H9 (cell line): ENCODE measurements around the gene GRM1. TPM values are rescaled to one million over a fixed set of nuclear protein-coding genes. Genes with fewer than 3 reads are reported as not detected.

Source experiments
- DNase-seq: peaks from one replicate; pipeline ENCODE4 v3.0.0-alpha.2; 2017
- H2AFZ ChIP-seq: one replicate; pipeline ENCODE4 v1.6.1; 2013; ENCODE audit warnings: mild to moderate bottlenecking, low read length, control low read depth, moderate library complexity
- H2AK5ac ChIP-seq: 2 replicates; pipeline ENCODE4 v1.6.1; 2013; ENCODE audit warnings: low read length, control low read depth, mixed read lengths; ENCODE audit not compliant: insufficient read length
- H2BK120ac ChIP-seq: one replicate; pipeline ENCODE4 v1.6.1; 2013; ENCODE audit warnings: low read depth, mild to moderate bottlenecking, low read length, control low read depth, inconsistent platforms; ENCODE audit not compliant: poor library complexity, severe bottlenecking
- H2BK12ac ChIP-seq: 2 replicates; pipeline ENCODE4 v1.6.1; 2013; ENCODE audit warnings: low read length, control low read depth, mixed read lengths, low read depth; ENCODE audit not compliant: insufficient read length
- H2BK15ac ChIP-seq: 2 replicates; pipeline ENCODE4 v1.6.1; 2013; ENCODE audit warnings: low read depth, low read length, control low read depth
- H2BK20ac ChIP-seq: one replicate; pipeline ENCODE4 v1.6.1; 2013; ENCODE audit warnings: low read depth, mild to moderate bottlenecking, low read length, control low read depth, inconsistent platforms; ENCODE audit not compliant: poor library complexity, severe bottlenecking
- H2BK5ac ChIP-seq: 2 replicates; pipeline ENCODE4 v1.6.1; 2013; ENCODE audit warnings: low read length, control low read depth, mixed read lengths; ENCODE audit not compliant: insufficient read length
- H3K14ac ChIP-seq: 2 replicates; pipeline ENCODE4 v1.6.1; 2013; ENCODE audit warnings: low read length, control low read depth; ENCODE audit not compliant: insufficient read depth
- H3K18ac ChIP-seq: 2 replicates; pipeline ENCODE4 v1.6.1; 2013; ENCODE audit warnings: low read depth, mild to moderate bottlenecking, mixed read lengths, low read length, control low read depth; ENCODE audit not compliant: insufficient read length
- H3K23ac ChIP-seq: 2 replicates; pipeline ENCODE4 v1.6.1; 2013; ENCODE audit warnings: low read length, control low read depth, mixed read lengths, low read depth; ENCODE audit not compliant: insufficient read length
- H3K23me2 ChIP-seq: 2 replicates; pipeline ENCODE4 v1.6.1; 2013; ENCODE audit warnings: low read depth, mild to moderate bottlenecking, mixed read lengths, low read length, control low read depth; ENCODE audit not compliant: insufficient read length, poor library complexity, severe bottlenecking
- H3K27ac ChIP-seq: 2 replicates; pipeline ENCODE4 v1.5.1; 2013; ENCODE audit warnings: low read length, control low read depth, mixed read lengths, low read depth; ENCODE audit not compliant: insufficient read length
- H3K27me3 ChIP-seq: 2 replicates; pipeline ENCODE4 v1.6.1; 2013; ENCODE audit warnings: low read length, control low read depth, inconsistent platforms; ENCODE audit not compliant: insufficient read depth
- H3K4ac ChIP-seq: 2 replicates; pipeline ENCODE4 v1.6.1; 2013; ENCODE audit warnings: low read depth, mild to moderate bottlenecking, control low read depth, inconsistent platforms, low read length, moderate library complexity
- H3K4me1 ChIP-seq: 2 replicates; pipeline ENCODE4 v1.6.1; 2013; ENCODE audit warnings: low read length, control low read depth, inconsistent platforms; ENCODE audit not compliant: insufficient read depth
- H3K4me2 ChIP-seq: 2 replicates; pipeline ENCODE4 v1.6.1; 2013; ENCODE audit warnings: low read length, control low read depth, mixed read lengths; ENCODE audit not compliant: insufficient read length, insufficient read depth
- H3K56ac ChIP-seq: 2 replicates; pipeline ENCODE4 v1.6.1; 2013; ENCODE audit warnings: low read depth, mild to moderate bottlenecking, mixed read lengths, low read length, control low read depth; ENCODE audit not compliant: insufficient read length
- H3K79me1 ChIP-seq: 2 replicates; pipeline ENCODE4 v1.6.1; 2013; ENCODE audit warnings: low read depth, mild to moderate bottlenecking, moderate library complexity, low read length, control low read depth, inconsistent platforms; ENCODE audit not compliant: insufficient read depth, poor library complexity, severe bottlenecking
- H3K79me2 ChIP-seq: 2 replicates; pipeline ENCODE4 v1.6.1; 2013; ENCODE audit warnings: low read length, control low read depth, inconsistent platforms; ENCODE audit not compliant: insufficient read depth
- H3K9ac ChIP-seq: 2 replicates; pipeline ENCODE4 v1.6.1; 2013; ENCODE audit warnings: low read length, control low read depth, mixed read lengths; ENCODE audit not compliant: insufficient read length; ENCODE audit errors: extremely low read depth
- H3K9me3 ChIP-seq: one replicate; pipeline ENCODE4 v1.6.1; 2013; ENCODE audit warnings: low read depth, low read length, inconsistent platforms; ENCODE audit not compliant: control insufficient read depth
- H3T11ph ChIP-seq: one replicate; pipeline ENCODE4 v1.6.1; 2013; ENCODE audit warnings: mild to moderate bottlenecking, low read length, control low read depth, inconsistent platforms
- H4K20me1 ChIP-seq: one replicate; pipeline ENCODE4 v1.6.1; 2013; ENCODE audit not compliant: control insufficient read depth, insufficient read length, insufficient read depth
- H4K5ac ChIP-seq: 2 replicates; pipeline ENCODE4 v1.6.1; 2013; ENCODE audit warnings: low read depth, mild to moderate bottlenecking, mixed read lengths, low read length, control low read depth; ENCODE audit not compliant: insufficient read length
- H4K8ac ChIP-seq: replicated peaks from 2 replicates; pipeline ENCODE4 v1.6.1; 2013; ENCODE audit warnings: low read length, control low read depth, mixed read lengths, low read depth; ENCODE audit not compliant: insufficient read length
- H4K91ac ChIP-seq: 2 replicates; pipeline ENCODE4 v1.6.1; 2013; ENCODE audit warnings: low read depth, mild to moderate bottlenecking, moderate library complexity, mixed read lengths, low read length, control low read depth; ENCODE audit not compliant: insufficient read length
- H3K27ac Mint-ChIP-seq, 3 experiments: 2 replicates in 2 of 3; 3 replicates in 1 of 3; pipeline ENCODE4 v1.8.0; 2020 to 2021; ENCODE audit warnings: mixed read lengths in 3 of 3, mild to moderate bottlenecking in 1 of 3, moderate library complexity in 1 of 3
- H3K27me3 Mint-ChIP-seq: 2 replicates; pipeline ENCODE4 v1.8.0; 2021; ENCODE audit warnings: low read depth, mild to moderate bottlenecking, moderate library complexity, mixed read lengths
- H3K36me3 Mint-ChIP-seq, 3 experiments: 2 replicates in 2 of 3; 3 replicates in 1 of 3; pipeline ENCODE4 v1.8.0; 2020 to 2021; ENCODE audit warnings: low read depth in 3 of 3, mixed read lengths in 3 of 3; ENCODE audit not compliant: insufficient read depth in 1 of 3
- H3K4me1 Mint-ChIP-seq, 2 experiments: 2 replicates each; pipeline ENCODE4 v1.8.0; 2020; ENCODE audit warnings: mixed read lengths in 2 of 2
- H3K4me3 Mint-ChIP-seq, 2 experiments: 2 replicates in 1 of 2; 3 replicates in 1 of 2; pipeline ENCODE4 v1.8.0; 2020 to 2021; ENCODE audit warnings: mild to moderate bottlenecking in 2 of 2, mixed read lengths in 2 of 2, moderate library complexity in 1 of 2
- H3K9me3 Mint-ChIP-seq, 2 experiments: 2 replicates in 1 of 2; 3 replicates in 1 of 2; pipeline ENCODE4 v1.8.0; 2020; ENCODE audit warnings: mild to moderate bottlenecking in 2 of 2, mixed read lengths in 2 of 2, moderate library complexity in 1 of 2
- CTCF ChIP-seq: fragments of 200-600 bp; sonication (generic); conservative IDR thresholded peaks from 3 replicates; pipeline ENCODE4 v1.8.0; 2021; ENCODE audit warnings: antibody characterized with exemption, mild to moderate bottlenecking
- WGBS: extraction: QIAGEN DNeasy Blood & Tissue Kit; methylation state at CpG from one replicate; pipeline ENCODE4 v1.1.7; 2013; ENCODE audit warnings: missing lambda C conversion rate, low lambda C conversion rate, mixed read lengths; ENCODE audit not compliant: insufficient read length; ENCODE audit errors: extremely low coverage; 5-methylcytosine and 5-hydroxymethylcytosine counted together
- total RNA-seq: library from RNA; stranded (reverse); gene quantifications from 2 replicates; pipeline ENCODE4 v1.2.1, GENCODE V29; 2021

The GRM1 gene
- total RNA-seq, 1 experiment from 2014 or later, result 0.39 TPM

- no peak for DNase-seq
- no peaks in the 10 kb centered on the region for H3K4me1 Mint-ChIP-seq
Measured at GRCh38 chr6:146077992-146078391, 49.1 kb downstream of the GRM1 start.

More at GRCh38 chr6:146077992-146078391, 49.1 kb downstream of the GRM1 start:
- Histone ChIP-seq H3K4me1 (no peaks in the 10 kb centered on the region), H3K23ac (no peak overlapping the region), H4K8ac (no peak overlapping the region), H3K79me2 (no peaks in the 10 kb centered on the region), H2BK5ac (no peak overlapping the region), H4K91ac (no peak overlapping the region), H4K20me1 (no peaks in the 10 kb centered on the region), H3K79me1 (no peaks in the 10 kb centered on the region), H3K56ac (no peak overlapping the region), H3K18ac (no peak overlapping the region), H3K27ac (no peak overlapping the region), H3K4me2 (no peak overlapping the region), H4K5ac (no peak overlapping the region), H2BK12ac (no peak overlapping the region), H3K14ac (no peak overlapping the region), H3K9me3 (no peaks in the 10 kb centered on the region), H2BK20ac (no peak overlapping the region), H3K9ac (no peak overlapping the region), H3T11ph (no peak overlapping the region), H3K4ac (no peak overlapping the region), H3K23me2 (no peaks in the 10 kb centered on the region), H2AFZ (no peak overlapping the region), H2AK5ac (no peak overlapping the region), H2BK120ac (no peak overlapping the region), H3K27me3 (0 out of 2 replicates have a peak, but pooled peaks cover 2% of the 10 kb centered on the region), H2BK15ac (no peak overlapping the region)
- H3K4me3 Mint-ChIP-seq, result no peak overlapping the region
- peaks cover 0 to 3% of the 10 kb centered on the region in 2 experiments; a peak in 1 of 5 replicates for H3K9me3 Mint-ChIP-seq
- TF ChIP-seq CTCF, result no peak
- H3K27me3 Mint-ChIP-seq, result no peaks in the 10 kb centered on the region
- no CpG with 5 or more reads among the region's 4 CpGs for WGBS
- H3K27ac Mint-ChIP-seq, result no peak overlapping the region; a peak in 1 of 7 replicates
- H3K36me3 Mint-ChIP-seq, result no peaks in the 10 kb centered on the region
